Neural progenitor cell (in vitro differentiated cells): ENCODE data around the gene PCNP. TPM values are rescaled to one million over a fixed set of nuclear protein-coding genes. Genes with fewer than 3 reads are reported as not detected.

Experiments
- DNase-seq: peaks from one replicate; pipeline ENCODE4 v3.0.0-alpha.2; 2016; ENCODE audit warnings: low spot score
- H2AFZ ChIP-seq: fragments of 200-600 bp; sonication (generic); replicated peaks from 2 replicates; pipeline ENCODE4 v1.6.1; 2016; ENCODE audit warnings: antibody characterized with exemption
- H3F3A ChIP-seq: fragments of 200-600 bp; sonication (generic); 2 replicates; pipeline ENCODE4 v1.6.1; 2016; ENCODE audit warnings: antibody characterized with exemption, low read depth
- H3K27ac ChIP-seq: fragments of 200-600 bp; sonication (generic); 2 replicates; pipeline ENCODE4 v1.5.1; 2016; ENCODE audit warnings: mild to moderate bottlenecking
- H3K27me3 ChIP-seq: fragments of 200-600 bp; sonication (generic); 2 replicates; pipeline ENCODE4 v1.6.1; 2016; ENCODE audit warnings: mild to moderate bottlenecking, moderate library complexity
- H3K36me3 ChIP-seq: fragments of 200-600 bp; sonication (generic); 2 replicates; pipeline ENCODE4 v1.5.1; 2016
- H3K4me1 ChIP-seq: fragments of 200-600 bp; sonication (generic); 2 replicates; pipeline ENCODE4 v1.6.1; 2016; ENCODE audit warnings: mixed run types
- H3K4me2 ChIP-seq: fragments of 200-600 bp; sonication (generic); 2 replicates; pipeline ENCODE4 v1.6.1; 2016
- H3K4me3 ChIP-seq: fragments of 200-600 bp; sonication (generic); 2 replicates; pipeline ENCODE4 v1.5.1; 2016
- H3K79me2 ChIP-seq: fragments of 200-600 bp; sonication (generic); 2 replicates; pipeline ENCODE4 v1.6.1; 2016; ENCODE audit warnings: low read depth
- H3K9ac ChIP-seq: fragments of 200-600 bp; sonication (generic); 2 replicates; pipeline ENCODE4 v1.6.1; 2016
- H3K9me3 ChIP-seq: fragments of 200-600 bp; sonication (generic); 2 replicates; pipeline ENCODE4 v1.5.1; 2016; ENCODE audit warnings: low read depth
- H4K20me1 ChIP-seq: fragments of 200-600 bp; sonication (generic); 2 replicates; pipeline ENCODE4 v1.6.1; 2016; ENCODE audit warnings: low read depth
- H3K27ac Mint-ChIP-seq: 3 replicates; pipeline ENCODE4 v1.8.0; 2021; ENCODE audit warnings: mixed read lengths
- H3K27me3 Mint-ChIP-seq: 2 replicates; pipeline ENCODE4 v1.8.0; 2022; ENCODE audit warnings: low read depth, mild to moderate bottlenecking, inconsistent platforms, moderate library complexity, mixed read lengths; ENCODE audit not compliant: insufficient read depth
- H3K36me3 Mint-ChIP-seq: 3 replicates; pipeline ENCODE4 v1.8.0; 2021; ENCODE audit warnings: mixed read lengths
- H3K4me1 Mint-ChIP-seq: 3 replicates; pipeline ENCODE4 v1.8.0; 2021; ENCODE audit warnings: mixed read lengths
- H3K4me3 Mint-ChIP-seq: 3 replicates; pipeline ENCODE4 v1.8.0; 2021; ENCODE audit warnings: mild to moderate bottlenecking, moderate library complexity, mixed read lengths
- H3K9me3 Mint-ChIP-seq: 3 replicates; pipeline ENCODE4 v1.8.0; 2020; ENCODE audit warnings: mixed read lengths
- EZH2 ChIP-seq: fragments of 200-600 bp; sonication (generic); IDR thresholded peaks from 2 replicates; pipeline ENCODE4 v1.6.1; 2017; ENCODE audit warnings: antibody characterized with exemption, mild to moderate bottlenecking, moderate library complexity
- EZH2phosphoT487 ChIP-seq: fragments of 200-600 bp; sonication (generic); IDR thresholded peaks from 2 replicates; pipeline ENCODE4 v1.6.1; 2017; ENCODE audit warnings: antibody characterized with exemption
- total RNA-seq: library from RNA; depleted of rRNA; stranded (reverse); fragments of >200 nt; gene quantifications from 2 replicates; pipeline ENCODE4 v1.2.3, GENCODE V29; 2015; ENCODE audit warnings: low replicate concordance
- TF ChIP-seq, protein P1 (sequence below): fragments of 200-600 bp; sonication (generic); IDR thresholded peaks from 2 replicates; pipeline ENCODE4 v1.5.1; 2017; ENCODE audit warnings: antibody characterized with exemption, mild to moderate bottlenecking

Gene PCNP, protein sequence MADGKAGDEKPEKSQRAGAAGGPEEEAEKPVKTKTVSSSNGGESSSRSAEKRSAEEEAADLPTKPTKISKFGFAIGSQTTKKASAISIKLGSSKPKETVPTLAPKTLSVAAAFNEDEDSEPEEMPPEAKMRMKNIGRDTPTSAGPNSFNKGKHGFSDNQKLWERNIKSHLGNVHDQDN
- total RNA-seq, result 149 and 248 TPM in 2 replicates

DNA sequence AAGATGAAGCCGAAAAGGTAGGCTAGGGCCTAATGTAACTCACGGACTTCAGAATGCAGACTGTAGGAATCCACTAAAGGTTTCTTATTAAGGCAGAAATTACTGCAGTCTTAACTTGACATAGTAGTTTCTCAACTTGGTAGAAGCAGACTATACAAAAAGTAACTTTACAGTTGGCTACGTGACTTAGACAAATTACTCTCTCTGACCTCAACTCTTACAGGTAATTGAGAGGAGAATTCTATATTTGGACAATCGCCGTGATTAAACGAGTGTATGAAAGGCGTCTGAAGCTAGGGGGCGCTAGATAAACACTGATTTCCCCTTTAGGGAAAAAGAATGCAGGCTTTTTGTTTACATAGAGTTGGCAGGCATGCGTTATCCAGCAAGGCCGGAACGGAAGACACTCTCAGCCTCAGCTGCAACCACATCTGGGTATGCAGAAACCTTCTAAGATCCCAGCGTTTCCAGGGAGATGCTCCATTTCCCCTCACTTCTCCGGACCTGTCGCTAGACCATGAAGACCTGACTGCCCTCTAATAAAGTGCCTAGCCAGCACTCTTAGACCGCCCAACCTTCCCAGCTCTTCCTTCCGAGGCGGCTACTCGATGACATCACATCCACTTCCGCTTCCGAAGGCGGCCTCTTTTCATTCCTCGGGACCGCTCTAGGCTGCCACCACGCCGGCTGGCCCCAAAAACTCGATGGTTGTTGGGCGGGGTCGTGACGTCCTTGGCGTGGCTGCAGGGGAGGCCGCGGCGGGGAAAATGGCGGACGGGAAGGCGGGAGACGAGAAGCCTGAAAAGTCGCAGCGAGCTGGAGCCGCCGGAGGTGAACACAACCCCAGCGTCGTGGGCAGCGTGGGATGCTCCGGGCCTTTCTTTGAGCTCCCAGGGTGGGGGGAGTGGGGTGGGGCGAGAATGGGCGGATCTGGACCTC lies at the start of gene PCNP:
Gene PCNP, plus strand, starts transcription at position 732 of the 939 bp plus-strand sequence. Its CDS starts 36 bp downstream, at position 768.
- Histone ChIP-seq H3K27ac (peak within 1 kb of the TSS; percentile 97), H3K27me3 (no peaks in the 10 kb centered on the region), H3K36me3 (peaks cover 2% of the 10 kb centered on the region), H3K4me2 (peak within 1 kb of the TSS; percentile 92), H4K20me1 (peaks cover 36% of the 10 kb centered on the region), H3K9me3 (no peaks in the 10 kb centered on the region), H2AFZ (peak within 1 kb of the TSS; percentile 85), H3K4me3 (peak within 1 kb of the TSS; percentile 72), H3K79me2 (peaks cover 47% of the 10 kb centered on the region), H3K4me1 (peaks cover 10% of the 10 kb centered on the region), H3K9ac (peak within 1 kb of the TSS; percentile 98), H3F3A (peaks cover 14% of the 10 kb centered on the region)
- TF ChIP-seq EZH2phosphoT487 (no peak), EZH2 (no peak)
- TF ChIP-seq, protein P1, sequence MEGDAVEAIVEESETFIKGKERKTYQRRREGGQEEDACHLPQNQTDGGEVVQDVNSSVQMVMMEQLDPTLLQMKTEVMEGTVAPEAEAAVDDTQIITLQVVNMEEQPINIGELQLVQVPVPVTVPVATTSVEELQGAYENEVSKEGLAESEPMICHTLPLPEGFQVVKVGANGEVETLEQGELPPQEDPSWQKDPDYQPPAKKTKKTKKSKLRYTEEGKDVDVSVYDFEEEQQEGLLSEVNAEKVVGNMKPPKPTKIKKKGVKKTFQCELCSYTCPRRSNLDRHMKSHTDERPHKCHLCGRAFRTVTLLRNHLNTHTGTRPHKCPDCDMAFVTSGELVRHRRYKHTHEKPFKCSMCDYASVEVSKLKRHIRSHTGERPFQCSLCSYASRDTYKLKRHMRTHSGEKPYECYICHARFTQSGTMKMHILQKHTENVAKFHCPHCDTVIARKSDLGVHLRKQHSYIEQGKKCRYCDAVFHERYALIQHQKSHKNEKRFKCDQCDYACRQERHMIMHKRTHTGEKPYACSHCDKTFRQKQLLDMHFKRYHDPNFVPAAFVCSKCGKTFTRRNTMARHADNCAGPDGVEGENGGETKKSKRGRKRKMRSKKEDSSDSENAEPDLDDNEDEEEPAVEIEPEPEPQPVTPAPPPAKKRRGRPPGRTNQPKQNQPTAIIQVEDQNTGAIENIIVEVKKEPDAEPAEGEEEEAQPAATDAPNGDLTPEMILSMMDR, result peak; percentile 96
- DNase-seq, result peak; percentile 99
- peak within 1 kb of the TSS; percentile 98 for H3K27ac Mint-ChIP-seq
- peaks cover 2% of the 10 kb centered on the region for H3K27me3 Mint-ChIP-seq
- peak within 1 kb of the TSS; percentile 96 for H3K4me3 Mint-ChIP-seq
- no peaks in the 10 kb centered on the region for H3K9me3 Mint-ChIP-seq
- peaks cover 13% of the 10 kb centered on the region for H3K36me3 Mint-ChIP-seq
- peaks cover 19% of the 10 kb centered on the region for H3K4me1 Mint-ChIP-seq

GRCh38 chr3:101527441-101527840 lies 46.5 kb upstream of the PCNP start:
- no peaks in the 10 kb centered on the region for H3K36me3 ChIP-seq
- Mint-ChIP-seq H3K36me3 (no peaks in the 10 kb centered on the region), H3K27ac (no peak overlapping the region), H3K4me3 (no peak overlapping the region), H3K4me1 (no peaks in the 10 kb centered on the region), H3K9me3 (no peaks in the 10 kb centered on the region), H3K27me3 (no peaks in the 10 kb centered on the region)
- no peak overlapping the region for H3K27ac ChIP-seq
- H3K27me3 ChIP-seq, result no peaks in the 10 kb centered on the region
- no peak overlapping the region for H2AFZ ChIP-seq
- DNase-seq, result no peak
- H3K9me3 ChIP-seq, result no peaks in the 10 kb centered on the region
- no peaks in the 10 kb centered on the region for H3F3A ChIP-seq
- TF ChIP-seq, protein P1, result no peak
- no peak for TF ChIP-seq EZH2phosphoT487
- TF ChIP-seq EZH2, result no peak
- H3K9ac ChIP-seq, result no peak overlapping the region
- H3K79me2 ChIP-seq, result no peaks in the 10 kb centered on the region
- no peaks in the 10 kb centered on the region for H4K20me1 ChIP-seq
- H3K4me1 ChIP-seq, result no peaks in the 10 kb centered on the region
- H3K4me3 ChIP-seq, result no peak overlapping the region
- no peak overlapping the region for H3K4me2 ChIP-seq

GRCh38 chr3:101527906-101528305 lies 46.1 kb upstream of the PCNP start:
- TF ChIP-seq, protein P1, result no peak
- TF ChIP-seq EZH2 (no peak), EZH2phosphoT487 (no peak)
- H3K27me3 ChIP-seq, result no peaks in the 10 kb centered on the region
- no peaks in the 10 kb centered on the region for H3K36me3 ChIP-seq
- no peak overlapping the region for H3K4me3 ChIP-seq
- no peaks in the 10 kb centered on the region for H3K9me3 Mint-ChIP-seq
- DNase-seq, result no peak
- H3F3A ChIP-seq, result no peaks in the 10 kb centered on the region
- H3K4me3 Mint-ChIP-seq, result no peak overlapping the region
- H3K4me2 ChIP-seq, result no peak overlapping the region
- no peak overlapping the region for H2AFZ ChIP-seq
- no peak overlapping the region for H3K9ac ChIP-seq
- H3K27ac ChIP-seq, result no peak overlapping the region
- no peaks in the 10 kb centered on the region for H3K4me1 ChIP-seq
- H3K27me3 Mint-ChIP-seq, result no peaks in the 10 kb centered on the region
- no peaks in the 10 kb centered on the region for H4K20me1 ChIP-seq
- no peak overlapping the region for H3K27ac Mint-ChIP-seq
- H3K36me3 Mint-ChIP-seq, result no peaks in the 10 kb centered on the region
- no peaks in the 10 kb centered on the region for H3K79me2 ChIP-seq
- no peaks in the 10 kb centered on the region for H3K4me1 Mint-ChIP-seq
- H3K9me3 ChIP-seq, result no peaks in the 10 kb centered on the region
